Fibroblast of lung (primary cell): Measurements from ENCODE around the gene POR.

ENCODE experiments used
- EZH2 ChIP-seq: IDR thresholded peaks from 2 replicates; pipeline ENCODE4 v1.5.1; 2012; ENCODE audit warnings: low read length, control low read depth, mild to moderate bottlenecking; ENCODE audit errors: missing control alignments
- TF ChIP-seq, protein P1 (sequence below), 2 donors: IDR thresholded peaks in 1 of 2; conservative IDR thresholded peaks in 1 of 2; 1 replicate in 1 of 2; 2 replicates in 1 of 2; pipeline ENCODE4 v1.5.1; 2011 to 2012; ENCODE audit warnings: low read length in 2 of 2, control low read depth in 1 of 2, inconsistent platforms in 1 of 2, low read depth in 1 of 2, mild to moderate bottlenecking in 1 of 2

DNA sequence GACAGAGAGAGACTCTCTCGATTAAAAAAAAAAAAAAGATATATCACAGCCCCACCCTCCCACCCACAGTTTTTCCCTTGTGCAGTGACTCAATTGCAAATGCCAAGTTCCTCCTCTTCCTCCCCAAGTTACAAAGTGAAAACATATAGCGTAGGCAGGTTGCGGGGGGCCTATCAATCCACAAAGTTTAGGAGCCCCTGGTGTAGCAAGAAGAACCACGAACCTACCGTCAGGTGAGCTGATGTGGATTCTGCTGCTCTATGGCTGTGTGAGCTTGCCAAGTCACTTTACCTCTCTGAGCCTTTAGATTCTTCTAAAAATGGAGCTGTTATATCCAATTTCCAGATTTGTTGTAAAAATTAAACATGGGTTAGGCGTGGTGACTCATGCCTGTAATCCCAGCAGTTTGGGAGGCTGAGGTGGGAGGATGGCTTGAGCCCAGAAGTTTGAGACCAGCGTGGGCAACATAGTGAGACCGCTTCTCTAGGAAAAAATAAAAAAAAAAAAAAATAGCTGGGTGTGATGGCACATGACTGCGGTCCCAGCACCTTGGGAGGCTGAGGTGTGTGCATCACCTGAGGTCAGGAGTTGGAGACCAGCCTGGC is 44.3 kb upstream of the POR start:
- no peak for TF ChIP-seq EZH2
- TF ChIP-seq, protein P1, sequence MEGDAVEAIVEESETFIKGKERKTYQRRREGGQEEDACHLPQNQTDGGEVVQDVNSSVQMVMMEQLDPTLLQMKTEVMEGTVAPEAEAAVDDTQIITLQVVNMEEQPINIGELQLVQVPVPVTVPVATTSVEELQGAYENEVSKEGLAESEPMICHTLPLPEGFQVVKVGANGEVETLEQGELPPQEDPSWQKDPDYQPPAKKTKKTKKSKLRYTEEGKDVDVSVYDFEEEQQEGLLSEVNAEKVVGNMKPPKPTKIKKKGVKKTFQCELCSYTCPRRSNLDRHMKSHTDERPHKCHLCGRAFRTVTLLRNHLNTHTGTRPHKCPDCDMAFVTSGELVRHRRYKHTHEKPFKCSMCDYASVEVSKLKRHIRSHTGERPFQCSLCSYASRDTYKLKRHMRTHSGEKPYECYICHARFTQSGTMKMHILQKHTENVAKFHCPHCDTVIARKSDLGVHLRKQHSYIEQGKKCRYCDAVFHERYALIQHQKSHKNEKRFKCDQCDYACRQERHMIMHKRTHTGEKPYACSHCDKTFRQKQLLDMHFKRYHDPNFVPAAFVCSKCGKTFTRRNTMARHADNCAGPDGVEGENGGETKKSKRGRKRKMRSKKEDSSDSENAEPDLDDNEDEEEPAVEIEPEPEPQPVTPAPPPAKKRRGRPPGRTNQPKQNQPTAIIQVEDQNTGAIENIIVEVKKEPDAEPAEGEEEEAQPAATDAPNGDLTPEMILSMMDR (conservative IDR thresholded peaks at IDR 0.05 in 1 of 2, IDR thresholded peaks at IDR 0.05 in 1 of 2; ENCODE audit: low read depth in 1 of 2, low read length in 2 of 2): no peak
